Neutrophil (primary cell): ENCODE data around the gene CHKA.

Source experiments
- H3K27ac ChIP-seq: fragments of 200-600 bp; sonication (generic); 2 replicates; pipeline ENCODE4 v1.5.1; 2016; ENCODE audit warnings: mild to moderate bottlenecking, moderate library complexity
- H3K27me3 ChIP-seq: fragments of 200-600 bp; sonication (generic); 2 replicates; pipeline ENCODE4 v1.6.0; 2016; ENCODE audit warnings: mild to moderate bottlenecking
- H3K36me3 ChIP-seq: fragments of 200-600 bp; sonication (generic); 2 replicates; pipeline ENCODE4 v1.5.1; 2017
- H3K4me1 ChIP-seq, 2 experiments: fragments of 200-600 bp in 1 of 2; sonication (generic) in 1 of 2; 1 replicate in 1 of 2; 2 replicates in 1 of 2; pipeline versions ENCODE4 v1.5.1 to v1.6.1; 2013 to 2016; ENCODE audit warnings: low read depth in 1 of 2, low read length in 1 of 2, mild to moderate bottlenecking in 1 of 2, moderate library complexity in 1 of 2; ENCODE audit not compliant: control insufficient read depth in 1 of 2, insufficient read depth in 1 of 2
- H3K4me3 ChIP-seq, 2 experiments: fragments of 200-600 bp in 1 of 2; sonication (generic) in 1 of 2; 1 replicate in 1 of 2; 2 replicates in 1 of 2; pipeline ENCODE4 v1.5.1; 2013 to 2016; ENCODE audit warnings: low read depth in 1 of 2, low read length in 1 of 2, mild to moderate bottlenecking in 1 of 2, moderate library complexity in 1 of 2
- H3K9me3 ChIP-seq: fragments of 200-600 bp; sonication (generic); 2 replicates; pipeline ENCODE4 v1.5.1; 2016
- TF ChIP-seq, protein P1 (sequence below): fragments of 200-600 bp; sonication (generic); IDR thresholded peaks from 2 replicates; pipeline ENCODE4 v1.5.1; 2016; ENCODE audit warnings: antibody characterized with exemption

The CHKA gene

DNA sequence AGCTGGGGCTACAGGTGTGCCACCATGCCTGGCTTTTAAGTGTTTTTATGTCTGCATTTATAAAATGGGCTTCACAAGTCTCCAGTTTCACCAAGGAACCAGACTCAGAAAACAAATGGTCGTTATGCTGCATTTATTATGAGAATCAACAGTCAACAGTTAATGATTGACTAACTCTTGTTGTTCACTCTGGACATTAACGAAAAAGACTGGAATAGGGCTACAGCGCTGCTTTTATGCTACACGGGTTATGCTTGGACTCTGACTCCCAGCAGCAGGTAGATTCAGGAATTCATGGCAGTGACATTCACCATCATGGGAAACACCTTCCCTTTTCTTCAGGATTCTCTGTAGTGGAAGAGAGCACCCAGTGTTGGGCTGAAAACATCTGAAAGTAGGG, 44.4 kb upstream of the CHKA start:
- TF ChIP-seq, protein P1, sequence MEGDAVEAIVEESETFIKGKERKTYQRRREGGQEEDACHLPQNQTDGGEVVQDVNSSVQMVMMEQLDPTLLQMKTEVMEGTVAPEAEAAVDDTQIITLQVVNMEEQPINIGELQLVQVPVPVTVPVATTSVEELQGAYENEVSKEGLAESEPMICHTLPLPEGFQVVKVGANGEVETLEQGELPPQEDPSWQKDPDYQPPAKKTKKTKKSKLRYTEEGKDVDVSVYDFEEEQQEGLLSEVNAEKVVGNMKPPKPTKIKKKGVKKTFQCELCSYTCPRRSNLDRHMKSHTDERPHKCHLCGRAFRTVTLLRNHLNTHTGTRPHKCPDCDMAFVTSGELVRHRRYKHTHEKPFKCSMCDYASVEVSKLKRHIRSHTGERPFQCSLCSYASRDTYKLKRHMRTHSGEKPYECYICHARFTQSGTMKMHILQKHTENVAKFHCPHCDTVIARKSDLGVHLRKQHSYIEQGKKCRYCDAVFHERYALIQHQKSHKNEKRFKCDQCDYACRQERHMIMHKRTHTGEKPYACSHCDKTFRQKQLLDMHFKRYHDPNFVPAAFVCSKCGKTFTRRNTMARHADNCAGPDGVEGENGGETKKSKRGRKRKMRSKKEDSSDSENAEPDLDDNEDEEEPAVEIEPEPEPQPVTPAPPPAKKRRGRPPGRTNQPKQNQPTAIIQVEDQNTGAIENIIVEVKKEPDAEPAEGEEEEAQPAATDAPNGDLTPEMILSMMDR: no peak
- no peaks in the 10 kb centered on the region for H3K27me3 ChIP-seq
- peaks cover 91% of the 10 kb centered on the region for H3K36me3 ChIP-seq
- no peaks in the 10 kb centered on the region for H3K4me1 ChIP-seq
- H3K27ac ChIP-seq: peak overlapping the region; percentile 9
- H3K9me3 ChIP-seq: no peaks in the 10 kb centered on the region
- H3K4me3 ChIP-seq: no peak overlapping the region

DNA sequence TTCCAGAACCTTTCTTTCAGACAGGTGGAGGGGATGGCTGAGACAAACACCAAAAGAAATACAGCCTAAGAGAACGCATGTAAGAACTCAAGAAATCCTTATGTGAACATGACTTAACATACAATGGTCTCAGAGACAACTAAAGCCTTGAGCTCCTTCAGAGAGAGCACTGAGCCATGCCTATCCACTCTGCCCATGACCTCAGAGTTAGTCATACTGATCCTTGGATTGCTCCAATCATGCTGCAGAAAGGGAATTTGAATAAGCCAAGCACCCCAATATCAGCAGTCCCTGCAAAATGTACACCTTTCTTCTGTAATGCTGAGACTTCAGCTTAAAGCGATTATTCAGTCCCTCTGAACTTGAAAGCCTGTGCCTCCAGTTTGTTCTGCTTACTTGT, 43.2 kb upstream of the CHKA start:
- no peaks in the 10 kb centered on the region for H3K4me1 ChIP-seq
- H3K27me3 ChIP-seq: no peaks in the 10 kb centered on the region
- H3K36me3 ChIP-seq: peaks cover 79% of the 10 kb centered on the region
- TF ChIP-seq, protein P1: no peak
- no peak overlapping the region for H3K4me3 ChIP-seq
- no peak overlapping the region for H3K27ac ChIP-seq
- no peaks in the 10 kb centered on the region for H3K9me3 ChIP-seq

GRCh38 chr11:68163691-68164090, 42.5 kb upstream of the CHKA start:
- H3K27ac ChIP-seq: no peak overlapping the region

GRCh38 chr11:68160100-68160695, 39.0 kb upstream of the CHKA start:
- Histone ChIP-seq H3K4me3 (no peak overlapping the region), H3K27ac (no peak overlapping the region), H3K36me3 (peaks cover 63% of the 10 kb centered on the region), H3K4me1 (no peaks in the 10 kb centered on the region), H3K27me3 (no peaks in the 10 kb centered on the region), H3K9me3 (no peaks in the 10 kb centered on the region)
- TF ChIP-seq, protein P1: no peak

More at GRCh38 chr11:68163691-68164090, 42.5 kb upstream of the CHKA start:
- H3K36me3 ChIP-seq: peaks cover 74% of the 10 kb centered on the region
- TF ChIP-seq, protein P1: no peak
- H3K27me3 ChIP-seq: no peaks in the 10 kb centered on the region
- no peaks in the 10 kb centered on the region for H3K9me3 ChIP-seq
- H3K4me3 ChIP-seq: no peak overlapping the region
- H3K4me1 ChIP-seq: no peaks in the 10 kb centered on the region

- Histone ChIP-seq H3K27ac (no peak overlapping the region), H3K4me1 (no peaks in the 10 kb centered on the region), H3K36me3 (peaks cover 62% of the 10 kb centered on the region), H3K9me3 (no peaks in the 10 kb centered on the region), H3K27me3 (no peaks in the 10 kb centered on the region), H3K4me3 (no peak overlapping the region)
- TF ChIP-seq, protein P1: no peak
These were observed 38.5 kb upstream of the CHKA start for GRCh38 chr11:68159665-68160064.

- H3K4me1 ChIP-seq: no peaks in the 10 kb centered on the region
- H3K4me3 ChIP-seq: no peak overlapping the region
- TF ChIP-seq, protein P1: no peak
- peaks cover 57% of the 10 kb centered on the region for H3K36me3 ChIP-seq
- H3K27me3 ChIP-seq: no peaks in the 10 kb centered on the region
- no peaks in the 10 kb centered on the region for H3K9me3 ChIP-seq
- H3K27ac ChIP-seq: no peak overlapping the region
These were observed 38.0 kb upstream of the CHKA start for GRCh38 chr11:68159161-68159560.
